ENCODE measurements around the gene NBEA.
"Not testable (repeated sequence)": the region's sequence is repeated elsewhere in the genome, so short reads cannot be mapped to it uniquely, and the experiment has no call there.

The NBEA gene

DNA sequence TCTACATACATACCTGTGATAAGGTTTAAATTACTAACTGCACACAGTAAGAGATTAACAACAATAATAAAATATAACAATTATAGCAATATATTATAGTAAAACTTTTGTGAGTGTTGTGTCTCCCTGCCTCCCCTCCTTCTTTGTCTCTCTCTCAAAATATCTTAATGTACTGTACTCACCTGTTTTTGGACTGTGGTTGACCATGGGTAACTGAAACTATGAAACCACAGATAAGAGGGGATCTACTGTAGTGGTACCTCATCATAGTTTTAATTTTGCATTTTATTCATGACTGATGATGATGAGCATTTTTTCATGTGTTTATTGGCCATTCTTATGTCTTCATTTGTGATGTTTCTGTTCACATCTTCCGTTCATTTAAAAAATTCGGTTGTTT, 104.5 kb downstream of the NBEA start:
- in situ Hi-C loops (cut with HindIII; ENCODE audit: low sequenced_read_pairs) = no loop called here
- no peak for DNase-seq (ENCODE audit: low read depth)
- TF ChIP-seq, protein P1, sequence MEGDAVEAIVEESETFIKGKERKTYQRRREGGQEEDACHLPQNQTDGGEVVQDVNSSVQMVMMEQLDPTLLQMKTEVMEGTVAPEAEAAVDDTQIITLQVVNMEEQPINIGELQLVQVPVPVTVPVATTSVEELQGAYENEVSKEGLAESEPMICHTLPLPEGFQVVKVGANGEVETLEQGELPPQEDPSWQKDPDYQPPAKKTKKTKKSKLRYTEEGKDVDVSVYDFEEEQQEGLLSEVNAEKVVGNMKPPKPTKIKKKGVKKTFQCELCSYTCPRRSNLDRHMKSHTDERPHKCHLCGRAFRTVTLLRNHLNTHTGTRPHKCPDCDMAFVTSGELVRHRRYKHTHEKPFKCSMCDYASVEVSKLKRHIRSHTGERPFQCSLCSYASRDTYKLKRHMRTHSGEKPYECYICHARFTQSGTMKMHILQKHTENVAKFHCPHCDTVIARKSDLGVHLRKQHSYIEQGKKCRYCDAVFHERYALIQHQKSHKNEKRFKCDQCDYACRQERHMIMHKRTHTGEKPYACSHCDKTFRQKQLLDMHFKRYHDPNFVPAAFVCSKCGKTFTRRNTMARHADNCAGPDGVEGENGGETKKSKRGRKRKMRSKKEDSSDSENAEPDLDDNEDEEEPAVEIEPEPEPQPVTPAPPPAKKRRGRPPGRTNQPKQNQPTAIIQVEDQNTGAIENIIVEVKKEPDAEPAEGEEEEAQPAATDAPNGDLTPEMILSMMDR (IDR thresholded peaks at IDR 0.05; ENCODE audit: low read depth, low read length, missing control alignments) = no peak

DNA sequence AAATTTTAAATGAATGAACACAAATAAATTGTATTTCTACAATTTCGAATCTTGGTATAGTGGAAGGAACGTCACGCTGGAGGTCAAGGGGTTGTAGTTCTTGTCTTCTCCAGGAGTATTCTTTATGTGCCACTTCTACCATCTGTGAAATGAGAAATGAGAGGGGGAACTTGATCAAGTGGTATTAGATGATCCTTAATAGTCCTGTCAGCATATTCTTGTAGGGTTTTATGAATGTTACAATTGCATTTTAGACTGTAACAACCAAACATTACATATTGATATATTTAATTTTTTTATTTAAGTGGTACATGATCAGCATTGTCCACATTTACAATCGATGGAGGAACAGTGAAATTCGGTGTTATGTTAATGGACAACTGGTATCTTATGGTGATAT, 113.6 kb downstream of the NBEA start:
- DNase-seq (ENCODE audit: low read depth) = no peak
- H3K4me3 ChIP-seq (ENCODE audit: low read depth, low read length) = no peak overlapping the region
- in situ Hi-C loops (cut with HindIII; ENCODE audit: low sequenced_read_pairs) = no loop called here
- TF ChIP-seq, protein P1 (IDR thresholded peaks at IDR 0.05; ENCODE audit: low read depth, low read length, missing control alignments) = no peak

More for the DNA sequence above, 104.5 kb downstream of the NBEA start:
- no peak overlapping the region for H3K4me3 ChIP-seq (ENCODE audit: low read depth, low read length)

GRCh38 chr13:35057858-35058257, 115.8 kb downstream of the NBEA start:
- in situ Hi-C loops (cut with HindIII; ENCODE audit: low sequenced_read_pairs) = no loop called here
- DNase-seq (ENCODE audit: low read depth) = no peak
- TF ChIP-seq, protein P1 (IDR thresholded peaks at IDR 0.05; ENCODE audit: low read depth, low read length, missing control alignments) = no peak
- no peak overlapping the region for H3K4me3 ChIP-seq (ENCODE audit: low read depth, low read length)

GRCh38 chr13:35058585-35058984, 116.5 kb downstream of the NBEA start:
- H3K4me3 ChIP-seq (ENCODE audit: low read depth, low read length); in situ Hi-C loops (cut with HindIII; ENCODE audit: low sequenced_read_pairs); DNase-seq (ENCODE audit: low read depth): not testable (repeated sequence)

- no peak for DNase-seq (ENCODE audit: low read depth)
- H3K4me3 ChIP-seq (ENCODE audit: low read depth, low read length) = no peak overlapping the region
- in situ Hi-C loops (cut with HindIII; ENCODE audit: low sequenced_read_pairs) = no loop called here
- TF ChIP-seq, protein P1 (IDR thresholded peaks at IDR 0.05; ENCODE audit: low read depth, low read length, missing control alignments) = no peak
These were observed 144.6 kb downstream of the NBEA start for GRCh38 chr13:35086667-35087066.

DNA sequence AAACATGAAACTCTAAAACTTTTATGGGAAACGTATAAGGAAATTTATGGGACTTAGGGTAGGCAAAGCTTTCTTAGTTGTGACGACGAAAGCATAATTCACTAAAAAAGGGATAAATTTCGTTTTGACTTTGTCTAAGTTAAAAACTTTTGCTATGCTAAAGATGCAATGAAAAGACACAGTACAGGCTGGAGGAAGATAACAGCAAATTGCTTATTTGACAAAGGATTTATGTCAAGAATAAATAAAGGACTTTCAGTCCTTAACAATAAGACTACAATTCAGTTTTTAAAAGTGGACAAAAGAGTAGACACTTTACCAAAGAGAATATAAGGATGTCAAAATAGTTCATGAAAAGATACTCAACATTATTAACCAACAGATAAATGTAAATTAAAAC, 150.2 kb downstream of the NBEA start:
- TF ChIP-seq, protein P1 (IDR thresholded peaks at IDR 0.05; ENCODE audit: low read depth, low read length, missing control alignments) = no peak
- in situ Hi-C loops (cut with HindIII; ENCODE audit: low sequenced_read_pairs) = no loop called here
- H3K4me3 ChIP-seq (ENCODE audit: low read depth, low read length) = no peak overlapping the region
- DNase-seq (ENCODE audit: low read depth) = no peak

- TF ChIP-seq, protein P1 (IDR thresholded peaks at IDR 0.05; ENCODE audit: low read depth, low read length, missing control alignments) = no peak
- in situ Hi-C loops (cut with HindIII; ENCODE audit: low sequenced_read_pairs) = no loop called here
- DNase-seq (ENCODE audit: low read depth) = no peak
- H3K4me3 ChIP-seq (ENCODE audit: low read depth, low read length) = no peak overlapping the region
These were observed 150.7 kb downstream of the NBEA start for GRCh38 chr13:35092751-35093150.
